Tibial nerve (tissue), 4 donors: ENCODE measurements around the gene ACSL1. TPM values are rescaled to one million over a fixed set of nuclear protein-coding genes. Genes with fewer than 3 reads are reported as not detected.
"Not testable (repeated sequence)": the region's sequence is repeated elsewhere in the genome, so short reads cannot be mapped to it uniquely, and the experiment has no call there.

Source experiments
- DNase-seq, 2 donors: peaks; one replicate each; pipeline ENCODE4 v3.0.0-alpha.2; 2019; ENCODE audit warnings: low spot score in 2 of 2
- H3K27ac ChIP-seq, 4 donors: fragments of 200-600 bp; sonication (generic) in 3 of 4; one replicate each; pipeline ENCODE4 v1.5.1; 2017 to 2019; ENCODE audit warnings: mild to moderate bottlenecking in 1 of 4
- H3K27me3 ChIP-seq, 2 donors: fragments of 200-600 bp; sonication (generic) in 1 of 2; one replicate each; pipeline versions ENCODE4 v1.5.1 to v1.6.0; 2017 to 2019
- H3K36me3 ChIP-seq, 3 donors: fragments of 200-600 bp; sonication (generic); one replicate each; pipeline ENCODE4 v1.5.1; 2018 to 2019
- H3K4me1 ChIP-seq, 4 donors: fragments of 200-600 bp; sonication (generic) in 3 of 4; one replicate each; pipeline ENCODE4 v1.5.1; 2017 to 2019
- H3K4me3 ChIP-seq, 4 donors: fragments of 200-600 bp; sonication (generic) in 3 of 4; one replicate each; pipeline ENCODE4 v1.5.1; 2017 to 2019; ENCODE audit warnings: mild to moderate bottlenecking in 1 of 4, moderate library complexity in 1 of 4
- H3K9me3 ChIP-seq, 4 donors: fragments of 200-600 bp; sonication (generic) in 3 of 4; one replicate each; pipeline ENCODE4 v1.5.1; 2017 to 2019
- EP300 ChIP-seq, 2 donors: sonication (generic); formaldehyde crosslinking; IDR thresholded peaks; one replicate each; pipeline ENCODE4 v1.6.1; 2017; ENCODE audit warnings: antibody characterized with exemption in 2 of 2, mild to moderate bottlenecking in 1 of 2
- POLR2A ChIP-seq, 2 donors: fragments of 450-650 bp; IDR thresholded peaks; one replicate each; pipeline ENCODE4 v1.6.1; 2017; ENCODE audit warnings: antibody characterized with exemption in 2 of 2, mild to moderate bottlenecking in 2 of 2, moderate library complexity in 2 of 2
- WGBS, 2 donors: methylation state at CpG; one replicate each; pipeline ENCODE4 v1.1.5; 2018; 5-methylcytosine and 5-hydroxymethylcytosine counted together
- total RNA-seq, 4 donors: library from RNA; depleted of rRNA; stranded (reverse); fragments of >200 nt; gene quantifications; one replicate each; pipeline ENCODE4 v1.1.0, GENCODE V29; 2016
- TF ChIP-seq, protein P1 (sequence below), 5 experiments: fragments of 200-600 bp in 3 of 5; fragments of 450-650 bp in 2 of 5; sonication (generic) in 3 of 5; IDR thresholded peaks; one replicate each; pipeline ENCODE4 v1.5.1; 2016 to 2019; ENCODE audit warnings: antibody characterized with exemption in 5 of 5, mild to moderate bottlenecking in 3 of 5, moderate library complexity in 2 of 5

Gene ACSL1
- total RNA-seq, 4 donors from 2014 or later = 112 to 384 (median 211) TPM

DNA sequence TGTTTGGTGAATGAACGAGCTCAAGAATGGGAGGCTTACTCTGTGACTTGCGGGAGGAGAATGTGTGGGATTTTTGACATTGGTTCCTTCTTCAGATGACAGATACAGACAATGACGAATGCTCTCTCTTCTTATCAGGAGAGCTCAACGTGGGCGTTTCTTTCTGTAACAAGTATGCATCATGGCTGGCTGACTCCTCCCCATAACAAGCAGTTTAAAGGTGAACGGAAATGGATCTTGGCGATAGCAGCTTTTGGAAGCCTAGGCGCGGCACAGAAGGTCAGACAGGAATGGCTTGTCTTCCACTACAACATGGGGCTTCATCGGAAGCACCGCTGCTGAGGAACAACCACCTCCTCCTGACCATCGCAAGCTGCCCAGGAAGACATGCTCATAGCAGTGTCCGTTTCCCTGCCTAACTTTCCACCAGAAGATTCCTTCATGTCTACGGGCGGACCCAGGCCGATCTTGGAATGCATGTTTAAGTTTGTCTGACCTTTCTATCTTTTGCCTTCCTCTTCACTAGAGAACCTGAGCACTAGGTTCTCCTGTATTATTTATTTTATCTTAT is 18.3 kb upstream of the ACSL1 start:
- H3K9me3 ChIP-seq = no peaks in the 10 kb centered on the region
- H3K27ac ChIP-seq = no peak overlapping the region
- no peaks in the 10 kb centered on the region for H3K27me3 ChIP-seq
- no peak for TF ChIP-seq POLR2A (IDR thresholded peaks at IDR 0.05)
- TF ChIP-seq, protein P1, sequence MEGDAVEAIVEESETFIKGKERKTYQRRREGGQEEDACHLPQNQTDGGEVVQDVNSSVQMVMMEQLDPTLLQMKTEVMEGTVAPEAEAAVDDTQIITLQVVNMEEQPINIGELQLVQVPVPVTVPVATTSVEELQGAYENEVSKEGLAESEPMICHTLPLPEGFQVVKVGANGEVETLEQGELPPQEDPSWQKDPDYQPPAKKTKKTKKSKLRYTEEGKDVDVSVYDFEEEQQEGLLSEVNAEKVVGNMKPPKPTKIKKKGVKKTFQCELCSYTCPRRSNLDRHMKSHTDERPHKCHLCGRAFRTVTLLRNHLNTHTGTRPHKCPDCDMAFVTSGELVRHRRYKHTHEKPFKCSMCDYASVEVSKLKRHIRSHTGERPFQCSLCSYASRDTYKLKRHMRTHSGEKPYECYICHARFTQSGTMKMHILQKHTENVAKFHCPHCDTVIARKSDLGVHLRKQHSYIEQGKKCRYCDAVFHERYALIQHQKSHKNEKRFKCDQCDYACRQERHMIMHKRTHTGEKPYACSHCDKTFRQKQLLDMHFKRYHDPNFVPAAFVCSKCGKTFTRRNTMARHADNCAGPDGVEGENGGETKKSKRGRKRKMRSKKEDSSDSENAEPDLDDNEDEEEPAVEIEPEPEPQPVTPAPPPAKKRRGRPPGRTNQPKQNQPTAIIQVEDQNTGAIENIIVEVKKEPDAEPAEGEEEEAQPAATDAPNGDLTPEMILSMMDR (IDR thresholded peaks at IDR 0.05) = no peak
- no peak for TF ChIP-seq EP300 (IDR thresholded peaks at IDR 0.05)
- WGBS, 2 donors = 88 to 89% methylated on average over 16 of the region's 16 CpGs
- no peaks in the 10 kb centered on the region for H3K36me3 ChIP-seq
- H3K4me1 ChIP-seq = no peaks in the 10 kb centered on the region
- H3K4me3 ChIP-seq = no peak overlapping the region
- DNase-seq = no peak

DNA sequence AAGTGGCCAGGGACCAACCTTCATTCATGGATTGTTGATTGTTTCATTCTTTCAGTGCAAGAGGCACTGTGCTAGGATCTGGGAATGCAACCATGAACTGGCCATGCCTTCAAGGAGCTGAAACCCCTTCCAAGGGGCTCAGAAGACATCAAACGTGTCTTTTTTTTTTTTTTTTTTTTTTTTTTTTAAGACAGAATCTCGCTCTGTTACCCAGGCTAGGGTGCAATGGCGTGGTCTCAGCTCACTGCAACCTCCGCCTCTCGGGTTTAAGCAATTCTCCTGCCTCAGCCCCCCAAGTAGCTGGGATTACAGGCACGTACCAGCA is 13.3 kb upstream of the ACSL1 start:
- H3K4me3 ChIP-seq, H3K27me3 ChIP-seq, DNase-seq, H3K27ac ChIP-seq, H3K4me1 ChIP-seq, H3K36me3 ChIP-seq, H3K9me3 ChIP-seq: not testable (repeated sequence)
- WGBS, 2 donors = 88 to 92% methylated on average over 6 of the region's 6 CpGs

DNA sequence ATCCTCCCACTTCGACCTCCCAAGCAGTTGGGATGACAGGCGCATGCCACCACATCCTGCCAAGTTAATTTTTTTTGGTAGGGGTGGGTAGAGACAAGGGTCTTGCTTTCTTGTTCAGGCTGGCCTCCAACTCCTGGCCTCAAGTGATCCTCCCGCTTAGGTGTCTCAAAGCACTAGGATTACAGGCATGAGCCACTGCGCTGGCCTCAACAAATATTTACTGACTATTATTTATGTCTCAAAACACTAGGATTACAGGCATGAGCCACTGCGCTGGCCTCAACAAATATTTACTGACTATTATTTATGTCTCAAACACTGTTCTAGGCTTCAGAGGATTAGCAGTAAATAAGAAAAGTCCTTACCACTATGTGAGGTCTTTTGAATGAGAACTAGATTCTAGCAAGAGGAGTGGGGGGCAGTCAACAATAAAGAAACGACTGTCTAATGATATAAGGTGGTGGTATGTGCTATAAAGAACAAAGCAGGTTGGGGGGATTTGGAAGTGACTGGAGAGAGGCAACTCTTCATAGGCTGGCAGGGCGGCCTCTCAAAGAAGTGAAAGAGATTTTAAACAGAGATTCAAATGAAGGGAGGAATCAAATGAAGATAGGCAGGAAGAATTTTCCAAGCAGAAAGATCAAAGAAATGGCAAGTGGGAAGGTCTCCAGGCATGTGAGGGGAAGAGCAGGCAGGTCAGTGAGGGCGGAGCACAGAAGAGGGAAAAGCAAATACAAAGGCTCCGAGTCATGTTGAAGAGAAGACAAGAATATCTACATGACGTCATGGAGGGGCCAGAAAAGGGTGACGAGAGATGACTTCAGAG is 12.7 kb upstream of the ACSL1 start:
- no peak for TF ChIP-seq POLR2A (IDR thresholded peaks at IDR 0.05)
- no peak for TF ChIP-seq EP300 (IDR thresholded peaks at IDR 0.05)
- TF ChIP-seq, protein P1 (IDR thresholded peaks at IDR 0.05) = no peak

DNA sequence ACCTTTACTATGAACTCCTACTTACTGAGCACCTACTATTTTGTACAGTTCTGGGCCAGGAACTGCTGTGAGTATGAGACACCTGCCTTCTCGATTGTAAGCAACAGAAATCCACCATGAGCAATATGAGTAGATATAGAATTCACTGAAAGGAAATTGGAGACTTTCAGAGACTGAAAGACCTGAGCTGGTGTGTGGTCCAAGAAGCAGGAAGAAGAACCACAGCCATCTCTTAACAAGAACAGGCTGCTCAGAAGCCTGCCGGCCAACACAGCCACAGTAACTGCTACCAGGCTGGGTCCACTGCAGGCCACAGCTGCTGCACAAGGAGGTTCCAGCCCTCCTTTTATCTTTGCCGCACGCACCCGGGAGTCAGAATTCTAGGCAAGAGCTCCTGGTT is 10.8 kb upstream of the ACSL1 start:
- 94 to 95% methylated on average over 5 of the region's 5 CpGs for WGBS, 2 donors
- H3K4me3 ChIP-seq = no peak overlapping the region

More for the DNA sequence above, 12.7 kb upstream of the ACSL1 start:
- Histone ChIP-seq H3K4me3 (no peak overlapping the region), H3K27me3 (no peaks in the 10 kb centered on the region), H3K27ac (no peak overlapping the region), H3K4me1 (no peaks in the 10 kb centered on the region), H3K9me3 (no peaks in the 10 kb centered on the region), H3K36me3 (no peaks in the 10 kb centered on the region)
- no peak for DNase-seq
- WGBS, 2 donors = 63 to 73% methylated on average over 11 of the region's 11 CpGs

DNA sequence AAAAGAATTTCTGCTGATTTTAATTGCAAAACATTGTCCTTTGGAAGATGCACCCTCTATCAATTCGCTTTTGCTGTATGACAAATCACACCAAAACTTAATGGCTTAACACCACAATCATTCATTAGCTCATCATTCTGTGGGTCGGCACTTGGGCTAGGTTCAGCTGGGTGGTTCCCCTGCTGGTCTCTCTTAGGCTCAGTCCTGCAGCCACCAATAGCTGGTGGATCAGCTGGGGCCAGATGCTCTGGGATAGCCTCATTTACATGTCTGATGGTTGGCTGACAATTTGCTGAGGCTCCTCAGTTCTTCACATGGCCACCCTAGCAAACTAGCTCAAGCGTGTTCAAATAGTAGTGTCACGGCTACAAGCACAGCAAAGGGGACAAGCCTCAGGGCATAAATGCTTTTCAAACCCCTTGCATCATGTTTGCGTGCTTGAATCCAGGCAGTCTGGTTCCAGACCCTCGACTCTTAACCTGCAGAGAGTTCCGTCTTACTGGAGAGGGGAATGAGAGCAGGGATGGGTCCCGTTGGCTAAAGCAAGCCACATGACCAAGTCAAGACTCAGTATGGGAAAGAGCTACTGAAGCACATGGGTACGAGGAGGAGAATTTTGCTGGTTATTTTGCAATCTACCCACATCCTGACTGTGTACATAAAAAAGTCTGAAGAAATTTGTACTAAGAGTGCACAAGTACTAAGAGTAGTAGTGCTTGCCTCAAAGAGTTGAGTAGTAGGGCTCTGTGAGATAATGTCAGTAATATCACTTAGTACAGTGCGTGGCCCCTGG is 7.5 kb upstream of the ACSL1 start:
- Histone ChIP-seq H3K27ac (no peak overlapping the region), H3K4me1 (no peaks in the 10 kb centered on the region), H3K4me3 (no peak overlapping the region), H3K36me3 (no peaks in the 10 kb centered on the region), H3K27me3 (no peaks in the 10 kb centered on the region), H3K9me3 (no peaks in the 10 kb centered on the region)
- no peak for DNase-seq
- no peak for TF ChIP-seq POLR2A (IDR thresholded peaks at IDR 0.05)
- TF ChIP-seq, protein P1 (IDR thresholded peaks at IDR 0.05) = no peak
- TF ChIP-seq EP300 (IDR thresholded peaks at IDR 0.05) = no peak
- WGBS, 2 donors = 81 to 89% methylated on average over 10 of the region's 10 CpGs

More for the DNA sequence above, 10.8 kb upstream of the ACSL1 start:
- Histone ChIP-seq H3K27me3 (no peaks in the 10 kb centered on the region), H3K36me3 (no peaks in the 10 kb centered on the region), H3K27ac (no peak overlapping the region), H3K4me1 (no peaks in the 10 kb centered on the region), H3K9me3 (no peaks in the 10 kb centered on the region)
- no peak for DNase-seq
- TF ChIP-seq EP300 (IDR thresholded peaks at IDR 0.05) (no peak), POLR2A (IDR thresholded peaks at IDR 0.05) (no peak)
- TF ChIP-seq, protein P1 (IDR thresholded peaks at IDR 0.05) = no peak
